K562 (cell line): ENCODE data around the gene DNAH17.

Experiments used
- HDAC3 ChIP-seq: fragments of 450-650 bp; IDR thresholded peaks from 2 replicates; pipeline ENCODE4 v1.6.1; 2018; ENCODE audit warnings: borderline replicate concordance, mild to moderate bottlenecking, moderate library complexity; ENCODE audit not compliant: partially characterized antibody
- NCOA1 ChIP-seq: fragments of 450-650 bp; IDR thresholded peaks from 2 replicates; pipeline ENCODE4 v1.6.1; 2016; ENCODE audit warnings: low read depth
- NFE2L1 ChIP-seq: fragments of 450-650 bp; IDR thresholded peaks from 2 replicates; pipeline ENCODE4 v1.6.1; 2016; ENCODE audit warnings: missing genetic modification characterization, low read depth, mild to moderate bottlenecking, missing compliant biosample characterization, moderate library complexity, borderline replicate concordance
- NRF1 ChIP-seq, 2 experiments: fragments of 450-650 bp; IDR thresholded peaks in 1 of 2; conservative IDR thresholded peaks in 1 of 2; 2 replicates each; pipeline ENCODE4 v1.6.1; 2014; ENCODE audit warnings: mild to moderate bottlenecking in 2 of 2
- POLR2A ChIP-seq: fragments of 450-650 bp; conservative IDR thresholded peaks from 2 replicates; pipeline ENCODE4 v1.6.1; 2016
- POLR2AphosphoS5 ChIP-seq: IDR thresholded peaks from 2 replicates; pipeline ENCODE4 v1.6.1; 2011; ENCODE audit warnings: mild to moderate bottlenecking, low read depth, low read length, moderate library complexity; ENCODE audit not compliant: control insufficient read depth, insufficient read depth
- SNIP1 ChIP-seq: fragments of 450-650 bp; IDR thresholded peaks from 2 replicates; pipeline ENCODE4 v1.7.1; 2017; ENCODE audit warnings: low read depth, mild to moderate bottlenecking
- TAF7 ChIP-seq: fragments of 450-650 bp; IDR thresholded peaks from 2 replicates; pipeline ENCODE4 v1.6.1; 2016; ENCODE audit warnings: missing genetic modification characterization, missing compliant biosample characterization
- TAF9B ChIP-seq: fragments of 450-650 bp; IDR thresholded peaks from 2 replicates; pipeline ENCODE4 v1.6.1; 2018; ENCODE audit warnings: mild to moderate bottlenecking; ENCODE audit not compliant: partially characterized antibody
- TF ChIP-seq, protein P1 (sequence below), 3 experiments: IDR thresholded peaks in 2 of 3; conservative IDR thresholded peaks in 1 of 3; 2 replicates each; pipeline ENCODE4 v1.5.1; 2011 to 2012; ENCODE audit warnings: low read length in 3 of 3, mild to moderate bottlenecking in 3 of 3, control low read depth in 2 of 3, improper control_type of control experiment in 1 of 3, inconsistent platforms in 1 of 3, low read depth in 1 of 3, mixed read lengths in 1 of 3, moderate library complexity in 1 of 3; ENCODE audit not compliant: insufficient read depth in 2 of 3
- TF ChIP-seq, protein P2 (sequence below): fragments of 250-450 bp; sonication (Bioruptor Pico); IDR thresholded peaks from 2 replicates; pipeline ENCODE4 v1.4.0; 2020; ENCODE audit warnings: mild to moderate bottlenecking, moderate library complexity
- TF ChIP-seq, protein P3 (sequence below): fragments of 200-800 bp; sonication (Bioruptor generic); IDR thresholded peaks from 2 replicates; pipeline ENCODE4 v1.6.1; 2016; ENCODE audit warnings: missing genetic modification characterization, missing compliant biosample characterization

DNA sequence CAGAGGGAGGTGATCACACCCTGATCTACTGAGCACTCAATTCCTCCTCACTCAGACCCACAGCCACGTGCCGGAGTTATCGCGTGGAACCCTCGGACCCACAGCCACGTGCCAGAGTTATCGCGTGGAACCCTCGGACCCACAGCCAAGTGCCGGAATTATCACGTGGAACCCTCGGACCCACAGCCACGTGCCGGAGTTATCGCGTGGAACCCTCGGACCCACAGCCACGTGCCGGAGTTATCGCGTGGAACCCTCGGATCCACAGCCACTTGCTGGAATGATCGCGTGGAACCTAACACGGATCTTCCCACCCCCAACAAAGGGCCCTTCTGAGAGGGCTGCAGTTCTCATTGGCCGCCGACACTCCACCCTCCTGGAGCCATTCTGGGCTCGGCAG lies 101.0 kb downstream of the DNAH17 start:
- TF ChIP-seq HDAC3: no peak
- TF ChIP-seq, protein P1, sequence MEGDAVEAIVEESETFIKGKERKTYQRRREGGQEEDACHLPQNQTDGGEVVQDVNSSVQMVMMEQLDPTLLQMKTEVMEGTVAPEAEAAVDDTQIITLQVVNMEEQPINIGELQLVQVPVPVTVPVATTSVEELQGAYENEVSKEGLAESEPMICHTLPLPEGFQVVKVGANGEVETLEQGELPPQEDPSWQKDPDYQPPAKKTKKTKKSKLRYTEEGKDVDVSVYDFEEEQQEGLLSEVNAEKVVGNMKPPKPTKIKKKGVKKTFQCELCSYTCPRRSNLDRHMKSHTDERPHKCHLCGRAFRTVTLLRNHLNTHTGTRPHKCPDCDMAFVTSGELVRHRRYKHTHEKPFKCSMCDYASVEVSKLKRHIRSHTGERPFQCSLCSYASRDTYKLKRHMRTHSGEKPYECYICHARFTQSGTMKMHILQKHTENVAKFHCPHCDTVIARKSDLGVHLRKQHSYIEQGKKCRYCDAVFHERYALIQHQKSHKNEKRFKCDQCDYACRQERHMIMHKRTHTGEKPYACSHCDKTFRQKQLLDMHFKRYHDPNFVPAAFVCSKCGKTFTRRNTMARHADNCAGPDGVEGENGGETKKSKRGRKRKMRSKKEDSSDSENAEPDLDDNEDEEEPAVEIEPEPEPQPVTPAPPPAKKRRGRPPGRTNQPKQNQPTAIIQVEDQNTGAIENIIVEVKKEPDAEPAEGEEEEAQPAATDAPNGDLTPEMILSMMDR (IDR thresholded peaks at IDR 0.05 in 2 of 3, conservative IDR thresholded peaks at IDR 0.05 in 1 of 3; ENCODE audit: insufficient read depth in 2 of 3, low read depth in 1 of 3, low read length in 3 of 3): no peak
- no peak for TF ChIP-seq POLR2AphosphoS5
- TF ChIP-seq, protein P2, sequence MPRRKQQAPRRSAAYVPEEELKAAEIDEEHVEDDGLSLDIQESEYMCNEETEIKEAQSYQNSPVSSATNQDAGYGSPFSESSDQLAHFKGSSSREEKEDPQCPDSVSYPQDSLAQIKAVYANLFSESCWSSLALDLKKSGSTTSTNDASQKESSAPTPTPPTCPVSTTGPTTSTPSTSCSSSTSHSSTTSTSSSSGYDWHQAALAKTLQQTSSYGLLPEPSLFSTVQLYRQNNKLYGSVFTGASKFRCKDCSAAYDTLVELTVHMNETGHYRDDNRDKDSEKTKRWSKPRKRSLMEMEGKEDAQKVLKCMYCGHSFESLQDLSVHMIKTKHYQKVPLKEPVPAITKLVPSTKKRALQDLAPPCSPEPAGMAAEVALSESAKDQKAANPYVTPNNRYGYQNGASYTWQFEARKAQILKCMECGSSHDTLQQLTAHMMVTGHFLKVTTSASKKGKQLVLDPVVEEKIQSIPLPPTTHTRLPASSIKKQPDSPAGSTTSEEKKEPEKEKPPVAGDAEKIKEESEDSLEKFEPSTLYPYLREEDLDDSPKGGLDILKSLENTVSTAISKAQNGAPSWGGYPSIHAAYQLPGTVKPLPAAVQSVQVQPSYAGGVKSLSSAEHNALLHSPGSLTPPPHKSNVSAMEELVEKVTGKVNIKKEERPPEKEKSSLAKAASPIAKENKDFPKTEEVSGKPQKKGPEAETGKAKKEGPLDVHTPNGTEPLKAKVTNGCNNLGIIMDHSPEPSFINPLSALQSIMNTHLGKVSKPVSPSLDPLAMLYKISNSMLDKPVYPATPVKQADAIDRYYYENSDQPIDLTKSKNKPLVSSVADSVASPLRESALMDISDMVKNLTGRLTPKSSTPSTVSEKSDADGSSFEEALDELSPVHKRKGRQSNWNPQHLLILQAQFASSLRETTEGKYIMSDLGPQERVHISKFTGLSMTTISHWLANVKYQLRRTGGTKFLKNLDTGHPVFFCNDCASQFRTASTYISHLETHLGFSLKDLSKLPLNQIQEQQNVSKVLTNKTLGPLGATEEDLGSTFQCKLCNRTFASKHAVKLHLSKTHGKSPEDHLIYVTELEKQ (CRISPR knock-in tag): no peak
- no peak for TF ChIP-seq POLR2A
- TF ChIP-seq NRF1 (conservative IDR thresholded peaks at IDR 0.05 in 1 of 2, IDR thresholded peaks at IDR 0.05 in 1 of 2): no peak
- no peak for TF ChIP-seq NFE2L1
- no peak for TF ChIP-seq TAF7 (tag)
- TF ChIP-seq TAF9B: no peak
- TF ChIP-seq, protein P3, sequence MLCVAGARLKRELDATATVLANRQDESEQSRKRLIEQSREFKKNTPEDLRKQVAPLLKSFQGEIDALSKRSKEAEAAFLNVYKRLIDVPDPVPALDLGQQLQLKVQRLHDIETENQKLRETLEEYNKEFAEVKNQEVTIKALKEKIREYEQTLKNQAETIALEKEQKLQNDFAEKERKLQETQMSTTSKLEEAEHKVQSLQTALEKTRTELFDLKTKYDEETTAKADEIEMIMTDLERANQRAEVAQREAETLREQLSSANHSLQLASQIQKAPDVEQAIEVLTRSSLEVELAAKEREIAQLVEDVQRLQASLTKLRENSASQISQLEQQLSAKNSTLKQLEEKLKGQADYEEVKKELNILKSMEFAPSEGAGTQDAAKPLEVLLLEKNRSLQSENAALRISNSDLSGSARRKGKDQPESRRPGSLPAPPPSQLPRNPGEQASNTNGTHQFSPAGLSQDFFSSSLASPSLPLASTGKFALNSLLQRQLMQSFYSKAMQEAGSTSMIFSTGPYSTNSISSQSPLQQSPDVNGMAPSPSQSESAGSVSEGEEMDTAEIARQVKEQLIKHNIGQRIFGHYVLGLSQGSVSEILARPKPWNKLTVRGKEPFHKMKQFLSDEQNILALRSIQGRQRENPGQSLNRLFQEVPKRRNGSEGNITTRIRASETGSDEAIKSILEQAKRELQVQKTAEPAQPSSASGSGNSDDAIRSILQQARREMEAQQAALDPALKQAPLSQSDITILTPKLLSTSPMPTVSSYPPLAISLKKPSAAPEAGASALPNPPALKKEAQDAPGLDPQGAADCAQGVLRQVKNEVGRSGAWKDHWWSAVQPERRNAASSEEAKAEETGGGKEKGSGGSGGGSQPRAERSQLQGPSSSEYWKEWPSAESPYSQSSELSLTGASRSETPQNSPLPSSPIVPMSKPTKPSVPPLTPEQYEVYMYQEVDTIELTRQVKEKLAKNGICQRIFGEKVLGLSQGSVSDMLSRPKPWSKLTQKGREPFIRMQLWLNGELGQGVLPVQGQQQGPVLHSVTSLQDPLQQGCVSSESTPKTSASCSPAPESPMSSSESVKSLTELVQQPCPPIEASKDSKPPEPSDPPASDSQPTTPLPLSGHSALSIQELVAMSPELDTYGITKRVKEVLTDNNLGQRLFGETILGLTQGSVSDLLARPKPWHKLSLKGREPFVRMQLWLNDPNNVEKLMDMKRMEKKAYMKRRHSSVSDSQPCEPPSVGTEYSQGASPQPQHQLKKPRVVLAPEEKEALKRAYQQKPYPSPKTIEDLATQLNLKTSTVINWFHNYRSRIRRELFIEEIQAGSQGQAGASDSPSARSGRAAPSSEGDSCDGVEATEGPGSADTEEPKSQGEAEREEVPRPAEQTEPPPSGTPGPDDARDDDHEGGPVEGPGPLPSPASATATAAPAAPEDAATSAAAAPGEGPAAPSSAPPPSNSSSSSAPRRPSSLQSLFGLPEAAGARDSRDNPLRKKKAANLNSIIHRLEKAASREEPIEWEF (CRISPR knock-in tag): no peak
- TF ChIP-seq SNIP1: no peak
- TF ChIP-seq NCOA1: no peak
